Smooth muscle cell (in vitro differentiated cells): Measurements from ENCODE around the gene PRRT2. TPM values are rescaled to one million over a fixed set of nuclear protein-coding genes. Genes with fewer than 3 reads are reported as not detected.

Source experiments
- DNase-seq: peaks from one replicate; lab custom pipeline; 2025; ENCODE audit not compliant: unreplicated experiment; lab: John Stamatoyannopoulos, UW
- H2AFZ ChIP-seq: fragments of 200-600 bp; sonication (generic); 2 replicates; pipeline ENCODE4 v1.6.0; 2016; ENCODE audit warnings: antibody characterized with exemption, low read depth, mild to moderate bottlenecking
- H3F3A ChIP-seq: fragments of 200-600 bp; sonication (generic); 2 replicates; pipeline ENCODE4 v1.6.0; 2017; ENCODE audit warnings: antibody characterized with exemption, low read depth
- H3K27ac ChIP-seq: fragments of 200-600 bp; sonication (generic); 2 replicates; pipeline ENCODE4 v1.5.1; 2016; ENCODE audit warnings: low read depth, mild to moderate bottlenecking
- H3K27me3 ChIP-seq: fragments of 200-600 bp; sonication (generic); 2 replicates; pipeline ENCODE4 v1.6.1; 2016; ENCODE audit warnings: low read depth, mild to moderate bottlenecking
- H3K36me3 ChIP-seq: fragments of 200-600 bp; sonication (generic); 2 replicates; pipeline ENCODE4 v1.5.1; 2016; ENCODE audit warnings: low read depth
- H3K4me1 ChIP-seq: fragments of 200-600 bp; sonication (generic); 2 replicates; pipeline ENCODE4 v1.5.1; 2016; ENCODE audit warnings: low read depth
- H3K4me2 ChIP-seq: fragments of 200-600 bp; sonication (generic); 2 replicates; pipeline ENCODE4 v1.6.0; 2016; ENCODE audit warnings: mild to moderate bottlenecking
- H3K4me3 ChIP-seq: fragments of 200-600 bp; sonication (generic); 2 replicates; pipeline ENCODE4 v1.5.1; 2016; ENCODE audit warnings: mild to moderate bottlenecking
- H3K79me2 ChIP-seq: fragments of 200-600 bp; sonication (generic); 2 replicates; pipeline ENCODE4 v1.6.0; 2016; ENCODE audit warnings: low read depth, mild to moderate bottlenecking
- H3K9ac ChIP-seq: fragments of 200-600 bp; sonication (generic); 2 replicates; pipeline ENCODE4 v1.6.0; 2016; ENCODE audit warnings: low read depth
- H3K9me3 ChIP-seq: fragments of 200-600 bp; sonication (generic); replicated peaks from 2 replicates; pipeline ENCODE4 v1.5.1; 2016; ENCODE audit warnings: low read depth
- H4K20me1 ChIP-seq: fragments of 200-600 bp; sonication (generic); 2 replicates; pipeline ENCODE4 v1.6.0; 2016; ENCODE audit warnings: low read depth
- CTCF ChIP-seq: fragments of 200-600 bp; sonication (generic); IDR thresholded peaks from 2 replicates; pipeline ENCODE4 v1.5.1; 2017; ENCODE audit warnings: borderline replicate concordance, mild to moderate bottlenecking, antibody characterized with exemption; ENCODE audit not compliant: insufficient read depth, poor library complexity, severe bottlenecking
- WGBS: methylation state at CpG from one replicate; pipeline ENCODE4 v1.1.7; 2016; ENCODE audit warnings: low lambda C conversion rate; 5-methylcytosine and 5-hydroxymethylcytosine counted together
- polyA plus RNA-seq: library from polyadenylated mRNA; unstranded; fragments of >200 nt; fragmentation: Nextera tagmentation; extraction: Ambion mirVana; gene quantifications from 2 replicates; pipeline ENCODE4 v1.2.1, GENCODE V29; 2016
- total RNA-seq: library from RNA; depleted of rRNA; stranded (reverse); fragments of >200 nt; gene quantifications from 2 replicates; pipeline ENCODE4 v1.2.3, GENCODE V29; 2014

The PRRT2 gene
- total and polyA plus RNA-seq, 2 experiments from 2014 or later: 12.2 TPM

- Histone ChIP-seq H3K9me3 (no peaks in the 10 kb centered on the region), H3K4me1 (no peaks in the 10 kb centered on the region), H3K79me2 (no peaks in the 10 kb centered on the region), H3K27ac (no peak overlapping the region), H2AFZ (no peak overlapping the region), H3K36me3 (no peaks in the 10 kb centered on the region), H3K4me3 (no peak overlapping the region), H3F3A (no peaks in the 10 kb centered on the region), H3K9ac (no peak overlapping the region), H4K20me1 (no peaks in the 10 kb centered on the region), H3K27me3 (no peaks in the 10 kb centered on the region), H3K4me2 (no peak overlapping the region)
- no peak for DNase-seq
- 95% methylated on average over 5 of the region's 5 CpGs for WGBS
- no peak for TF ChIP-seq CTCF
Observed at GRCh38 chr16:29774730-29775129, 37.3 kb upstream of the PRRT2 start.

- H3K4me3 ChIP-seq: no peak overlapping the region
- no peak overlapping the region for H3K9ac ChIP-seq
- no peaks in the 10 kb centered on the region for H4K20me1 ChIP-seq
- TF ChIP-seq CTCF: no peak
- WGBS: 49% methylated on average over 4 of the region's 4 CpGs
- H3F3A ChIP-seq: no peaks in the 10 kb centered on the region
- H3K9me3 ChIP-seq: no peaks in the 10 kb centered on the region
- H3K4me2 ChIP-seq: no peak overlapping the region
- no peaks in the 10 kb centered on the region for H3K4me1 ChIP-seq
- no peak overlapping the region for H2AFZ ChIP-seq
- no peaks in the 10 kb centered on the region for H3K36me3 ChIP-seq
- H3K79me2 ChIP-seq: no peaks in the 10 kb centered on the region
- DNase-seq: no peak
- H3K27ac ChIP-seq: no peak overlapping the region
- no peaks in the 10 kb centered on the region for H3K27me3 ChIP-seq
Observed at GRCh38 chr16:29775742-29776408, 36.1 kb upstream of the PRRT2 start.

- H2AFZ ChIP-seq: no peak within 1 kb of the TSS
- 79% methylated on average over 10 of the region's 10 CpGs for WGBS
- H3K36me3 ChIP-seq: no peaks in the 10 kb centered on the region
- H3K27ac ChIP-seq: no peak within 1 kb of the TSS
- no peaks in the 10 kb centered on the region for H4K20me1 ChIP-seq
- H3K27me3 ChIP-seq: no peaks in the 10 kb centered on the region
- H3K9ac ChIP-seq: no peak within 1 kb of the TSS
- no peaks in the 10 kb centered on the region for H3K79me2 ChIP-seq
- no peak within 1 kb of the TSS for H3K4me3 ChIP-seq
- no peak for DNase-seq
- TF ChIP-seq CTCF: no peak
- no peaks in the 10 kb centered on the region for H3F3A ChIP-seq
- H3K9me3 ChIP-seq: no peaks in the 10 kb centered on the region
- no peaks in the 10 kb centered on the region for H3K4me1 ChIP-seq
- H3K4me2 ChIP-seq: no peak within 1 kb of the TSS
Observed at GRCh38 chr16:29777576-29778350, 34.2 kb upstream of the PRRT2 start, which contains the start of gene ZG16. Gene ZG16, plus strand, starts transcription at chr16:29778256. Its CDS starts 1,011 bp downstream, at chr16:29779267.
